Endothelial cell of umbilical vein (primary cell): Measurements from ENCODE around the gene IL24. TPM values are rescaled to one million over a fixed set of nuclear protein-coding genes. Genes with fewer than 3 reads are reported as not detected.

Experiments used
- BruUV-seq: library from RNA; stranded (reverse); fragments of 400-500 nt; replicated peaks from 2 replicates; lab custom pipeline; 2021; lab: Mats Ljungman, UMichigan
- CTCF ChIA-PET: fragments of 300-600, 350-600 bp; sonication (Branson Sonifier 250); formaldehyde crosslinking; loops from one replicate; lab custom pipeline; 2021; ENCODE audit warnings: antibody characterized with exemption, inconsistent platforms; lab: Charles Lee
- POLR2A ChIA-PET: fragments of 300-600, 350-600 bp; sonication (Branson Sonifier 250); formaldehyde crosslinking; loops from one replicate; lab custom pipeline; 2021; ENCODE audit warnings: antibody characterized with exemption, inconsistent platforms; lab: Charles Lee
- DNase-seq: peaks from one replicate; pipeline ENCODE4 v3.0.0-alpha.2; 2011; ENCODE audit warnings: low read depth, low spot score
- FAIRE-seq: peaks from 2 replicates; lab custom pipeline; 2011; peaks lifted over from hg19 to GRCh38; lab: Jason Lieb, UNC
- H2AFZ ChIP-seq: 2 replicates; pipeline ENCODE4 v1.6.0; 2012; ENCODE audit warnings: low read depth, low read length, control low read depth, inconsistent platforms
- H3K27ac ChIP-seq: 2 replicates; pipeline ENCODE4 v1.5.1; 2011; ENCODE audit warnings: low read depth, mild to moderate bottlenecking, control low read depth, low read length, moderate library complexity; ENCODE audit not compliant: insufficient read depth
- H3K27me3 ChIP-seq, 2 experiments: 2 replicates each; pipeline versions ENCODE4 v1.6.0 to v1.6.1; 2011; ENCODE audit warnings: low read length in 2 of 2, mixed read lengths in 1 of 2; ENCODE audit not compliant: control insufficient read depth in 2 of 2, insufficient read depth in 2 of 2
- H3K36me3 ChIP-seq, 2 experiments: 2 replicates in 1 of 2; 3 replicates in 1 of 2; pipeline ENCODE4 v1.5.1; 2011; ENCODE audit warnings: low read length in 2 of 2, mild to moderate bottlenecking in 1 of 2, moderate library complexity in 1 of 2; ENCODE audit not compliant: control insufficient read depth in 2 of 2, insufficient read depth in 2 of 2; ENCODE audit errors: extremely low read depth in 1 of 2
- H3K4me1 ChIP-seq: 3 replicates; pipeline ENCODE4 v1.5.1; 2011; ENCODE audit warnings: mild to moderate bottlenecking, low read length; ENCODE audit not compliant: control insufficient read depth, insufficient read depth; ENCODE audit errors: extremely low read depth
- H3K4me2 ChIP-seq: 2 replicates; pipeline ENCODE4 v1.6.1; 2011; ENCODE audit warnings: low read length, control low read depth, mixed read lengths; ENCODE audit not compliant: insufficient read depth
- H3K4me3 ChIP-seq, 3 experiments: fragments of 200-600 bp in 1 of 3; sonication (generic), shearing (Covaris generic) in 1 of 3; replicated peaks in 1 of 3; 2 replicates each; pipeline ENCODE4 v1.5.1; 2011 to 2016; ENCODE audit warnings: control low read depth in 3 of 3, low read length in 3 of 3, mild to moderate bottlenecking in 2 of 3, inconsistent platforms in 1 of 3, low read depth in 1 of 3, moderate library complexity in 1 of 3; ENCODE audit not compliant: insufficient read depth in 1 of 3
- H3K79me2 ChIP-seq: 2 replicates; pipeline ENCODE4 v1.6.0; 2012; ENCODE audit warnings: low read length, inconsistent platforms; ENCODE audit not compliant: control insufficient read depth, insufficient read depth
- H3K9ac ChIP-seq: replicated peaks from 2 replicates; pipeline ENCODE3; 2011; ENCODE audit warnings: low read length, control low read depth; ENCODE audit not compliant: insufficient read depth; ENCODE audit errors: extremely low read depth
- H3K9me1 ChIP-seq: replicated peaks from 3 replicates; pipeline ENCODE4 v1.6.0; 2011; ENCODE audit warnings: mild to moderate bottlenecking, low read length; ENCODE audit not compliant: control insufficient read depth, insufficient read depth; ENCODE audit errors: extremely low read depth
- H3K9me3 ChIP-seq: replicated peaks from 2 replicates; pipeline ENCODE4 v1.5.1; 2012; ENCODE audit warnings: low read length, inconsistent platforms; ENCODE audit not compliant: control insufficient read depth, insufficient read depth
- H4K20me1 ChIP-seq: replicated peaks from 2 replicates; pipeline ENCODE3; 2011; ENCODE audit warnings: mild to moderate bottlenecking, low read length; ENCODE audit not compliant: control insufficient read depth, insufficient read depth; ENCODE audit errors: extremely low read depth
- CTCF ChIP-seq, 2 donors: IDR thresholded peaks; 1 replicate in 1 of 2; 2 replicates in 1 of 2; pipeline ENCODE4 v1.5.1; 2011; ENCODE audit warnings: low read length in 2 of 2, mild to moderate bottlenecking in 2 of 2, moderate library complexity in 2 of 2, control low read depth in 1 of 2, inconsistent platforms in 1 of 2, low read depth in 1 of 2; ENCODE audit not compliant: insufficient read depth in 1 of 2; ENCODE audit errors: extremely low read depth in 1 of 2
- EZH2 ChIP-seq: IDR thresholded peaks from 2 replicates; pipeline ENCODE4 v1.6.1; 2012; ENCODE audit warnings: borderline replicate concordance, low read depth, mild to moderate bottlenecking, moderate library complexity, low read length, inconsistent platforms; ENCODE audit not compliant: severe bottlenecking
- FOS ChIP-seq: IDR thresholded peaks from 2 replicates; pipeline ENCODE4 v1.6.1; 2011; ENCODE audit warnings: mild to moderate bottlenecking, low read length, moderate library complexity, borderline replicate concordance; ENCODE audit not compliant: insufficient read depth
- GATA2 ChIP-seq: IDR thresholded peaks from 2 replicates; pipeline ENCODE4 v1.7.0; 2011; ENCODE audit warnings: low read depth, mild to moderate bottlenecking, moderate library complexity, mixed read lengths, low read length; ENCODE audit not compliant: insufficient read length, insufficient read depth
- JUN ChIP-seq: IDR thresholded peaks from 2 replicates; pipeline ENCODE4 v1.6.1; 2011; ENCODE audit warnings: borderline replicate concordance, low read depth; ENCODE audit not compliant: insufficient read length, insufficient read depth
- MAX ChIP-seq: IDR thresholded peaks from 2 replicates; pipeline ENCODE4 v1.6.1; 2011; ENCODE audit not compliant: insufficient read depth, insufficient read length
- MYC ChIP-seq: IDR thresholded peaks from one replicate; pipeline ENCODE4 v1.6.1; 2011; ENCODE audit warnings: mild to moderate bottlenecking, low read depth, low read length
- POLR2A ChIP-seq: IDR thresholded peaks from 2 replicates; pipeline ENCODE4 v1.6.1; 2012; ENCODE audit warnings: low read depth, mild to moderate bottlenecking, control low read depth, low read length
- POLR2AphosphoS5 ChIP-seq: IDR thresholded peaks from 2 replicates; pipeline ENCODE4 v1.6.1; 2012; ENCODE audit warnings: low read depth, mild to moderate bottlenecking, control low read depth, low read length, moderate library complexity; ENCODE audit not compliant: insufficient read depth
- dilution Hi-C: fragments of 300-500 bp; cut with MboI; formaldehyde crosslinking; loops from one replicate; pipeline ENCODE4 v1.15.0; 2019; ENCODE audit warnings: low sequenced_read_pairs; ENCODE audit not compliant: extremely low pct_ligation_motif_present
- intact Hi-C: fragments of 100-400 bp; cut with micrococcal nuclease; formaldehyde crosslinking; loops from one replicate; pipeline ENCODE4 v1.10.0; 2022
- polyA plus RNA-seq, 4 experiments: library from polyadenylated mRNA; depleted of rRNA in 3 of 4; stranded (reverse) in 3 of 4; unstranded in 1 of 4; fragments of >200 nt; gene quantifications; 2 replicates each; pipeline versions ENCODE4 v1.2.1 to v1.2.3, GENCODE V29; 2011 to 2012; ENCODE audit warnings: missing spikeins in 1 of 4
- total RNA-seq: library from RNA; stranded (reverse); gene quantifications from 2 replicates; pipeline ENCODE4 v1.2.3, GENCODE V29; 2021

IL24 gene
- total and polyA plus RNA-seq, 2 donors (not counting 3 experiments of a cell fraction or from before 2014, with no cell fraction given) = not detected

GRCh38 chr1:206918076-206918475 lies 20.8 kb downstream of the IL24 start:
- Histone ChIP-seq H3K4me2 (no peak overlapping the region), H2AFZ (no peak overlapping the region), H3K4me3 (no peak overlapping the region), H3K4me1 (no peaks in the 10 kb centered on the region), H4K20me1 (no peaks in the 10 kb centered on the region), H3K9me1 (no peaks in the 10 kb centered on the region), H3K9me3 (no peaks in the 10 kb centered on the region), H3K9ac (no peak overlapping the region), H3K79me2 (no peaks in the 10 kb centered on the region), H3K27ac (no peak overlapping the region), H3K36me3 (no peaks in the 10 kb centered on the region), H3K27me3 (peaks cover 4 to 5% of the 10 kb centered on the region in 2 experiments)
- no peak for TF ChIP-seq MAX
- no peak for TF ChIP-seq FOS
- no peak for TF ChIP-seq GATA2
- no peak for TF ChIP-seq POLR2AphosphoS5
- TF ChIP-seq EZH2 = no peak
- no peak for TF ChIP-seq JUN
- dilution Hi-C loops (no loop called here), intact Hi-C loops (loop anchor here (10.0 kb wide), 1 partner anchor 423 kb away; no protein-coding TSS in a partner anchor)
- no TSS peak for BruUV-seq
- CTCF ChIA-PET = interaction anchor here (1.4 kb wide), 1 partner anchor 16 kb away, joined by 4 read pairs; no protein-coding TSS in a partner anchor
- POLR2A ChIA-PET = no interaction called here
- FAIRE-seq (no peak), DNase-seq (no peak)

GRCh38 chr1:206921772-206922265 lies 24.6 kb downstream of the IL24 start, which contains the start of gene FCMR:
TSS of gene FCMR (minus strand) at chr1:206921941. CDS start at chr1:206921854, 87 bp downstream.
- Histone ChIP-seq H3K27ac (no peak within 1 kb of the TSS), H3K9me3 (no peaks in the 10 kb centered on the region), H4K20me1 (no peaks in the 10 kb centered on the region), H3K27me3 (no peaks in the 10 kb centered on the region), H3K4me1 (no peaks in the 10 kb centered on the region), H2AFZ (no peak within 1 kb of the TSS), H3K79me2 (no peaks in the 10 kb centered on the region), H3K4me2 (no peak within 1 kb of the TSS), H3K9ac (no peak within 1 kb of the TSS), H3K4me3 (no peak within 1 kb of the TSS), H3K36me3 (no peaks in the 10 kb centered on the region), H3K9me1 (no peaks in the 10 kb centered on the region)
- dilution Hi-C loops (no loop called here), intact Hi-C loops (no loop called here)
- FAIRE-seq (no peak), DNase-seq (no peak)
- TF ChIP-seq POLR2AphosphoS5 (no peak), FOS (no peak), GATA2 (no peak), MYC (no peak), JUN (no peak), EZH2 (no peak), CTCF (IDR thresholded peaks at IDR 0.05; ENCODE audit: extremely low read depth in 1 of 2, insufficient read depth in 1 of 2, low read depth in 1 of 2, low read length in 2 of 2) (no peak), POLR2A (no peak), MAX (no peak)
- no TSS peak for BruUV-seq
- ChIA-PET POLR2A (no interaction called here), CTCF (interaction anchor here (1.4 to 2.9 kb wide), 2 partner anchors 9 to 14 kb away, joined by 5 to 13 read pairs; no protein-coding TSS in a partner anchor)
